Dedifferentiated amniotic fluid mesenchymal stem cell (primary cell): Measurements from ENCODE around the gene TRIM63.

Experiments used
- DNase-seq: peaks from one replicate; pipeline ENCODE4 v3.0.0-alpha.2; 2016; ENCODE audit errors: extremely low spot score

TRIM63 gene

GRCh38 chr1:26016953-26017545 lies 50.4 kb downstream of the TRIM63 start:
- no peak for DNase-seq

GRCh38 chr1:26016258-26016952 lies 51.0 kb downstream of the TRIM63 start:
- no peak for DNase-seq

- DNase-seq = no peak
These were observed 52.1 kb downstream of the TRIM63 start for GRCh38 chr1:26015358-26015757.

- no peak for DNase-seq
These were observed 53.3 kb downstream of the TRIM63 start for GRCh38 chr1:26014179-26014578.

- no peak for DNase-seq
These were observed 54.6 kb downstream of the TRIM63 start for GRCh38 chr1:26012864-26013263.

GRCh38 chr1:26010825-26011224 lies 56.6 kb downstream of the TRIM63 start:
- DNase-seq = no peak

GRCh38 chr1:26009796-26010447 lies 57.5 kb downstream of the TRIM63 start:
- DNase-seq = no peak

GRCh38 chr1:26006710-26007109 lies 60.7 kb downstream of the TRIM63 start:
- no peak for DNase-seq

GRCh38 chr1:26005434-26006105 lies 61.9 kb downstream of the TRIM63 start:
- no peak for DNase-seq

- DNase-seq = no peak
These were observed 63.7 kb downstream of the TRIM63 start for GRCh38 chr1:26003756-26004155.

- DNase-seq = no peak
These were observed 64.2 kb downstream of the TRIM63 start for GRCh38 chr1:26003262-26003661.
